Heart left ventricle (tissue), 13 donors: ENCODE data around the gene MYLK4.

Source experiments
- CTCF ChIP-seq, 12 donors: fragments of 200-600 bp; sonication (generic) in 4 of 12; IDR thresholded peaks; one replicate each; pipeline versions ENCODE4 v1.5.0 to v1.8.0; 2018 to 2022; ENCODE audit warnings: antibody characterized with exemption in 12 of 12, mild to moderate bottlenecking in 5 of 12
- POLR2A ChIP-seq, 2 donors: fragments of 450-650 bp; IDR thresholded peaks; one replicate each; pipeline ENCODE4 v1.6.1; 2017; ENCODE audit warnings: antibody characterized with exemption in 2 of 2, mild to moderate bottlenecking in 2 of 2, moderate library complexity in 2 of 2
- donor health status: ischemic (EF 13 %, LVEDD 7.1; RV severe dilation, severe dysfunction).
- donor health status: DM: no; HTN: yes; CAD: no.
- donor health status: DM: no; HTN: no; CAD: no.
- donor health status: ischemic (EF 25% LVEDD 6.9; RV normal size, moderate dysfunction).
- donor health status: ischemic (EF 25% LVEDD 5.7; RV mildly dilated, moderate dysfunction).
- donor health status: ischemic (EF 35%, LVEDD 5.7; RV mildly dilated, moderate dysfunction).
- donor health status: nonischemic (EF 11% LVEDD 7.7; RV severe dilation, severe dysfunction).
- donor health status: DM: yes; HTN: yes; CAD: no.
- donor health status: PGD.
- donor health status: ischemic (EF 29% LVEDD 5.4; RV normal size, mild dysfunction).
- donor health status: nonischemic (EF 23%, LVEDD 6.1; RV moderate dilation, normal function).

- TF ChIP-seq CTCF (IDR thresholded peaks at IDR 0.05) (no peak), POLR2A (IDR thresholded peaks at IDR 0.05) (no peak)
These were observed 110.8 kb downstream of the MYLK4 start for GRCh38 chr6:2639896-2640295.
